Measurements from ENCODE around the gene NELFE.

Gene NELFE

GRCh38 chr6:31965700-31966099 is 6.9 kb upstream of the NELFE start:
- Histone ChIP-seq H3K79me1 (replicated peaks; ENCODE audit: low read length, poor library complexity, severe bottlenecking) (peaks cover 50% of the 10 kb centered on the region), H3K9ac (ENCODE audit: low read length) (no peak overlapping the region), H3K27me3 (ENCODE audit: control insufficient read depth in 1 of 2, insufficient read depth in 1 of 2, low read length in 2 of 2) (no peaks in the 10 kb centered on the region), H4K91ac (ENCODE audit: low read length) (peak overlapping the region; percentile 48), H3K9me3 (ENCODE audit: control insufficient read depth, low read length) (no peaks in the 10 kb centered on the region), H3K27ac (ENCODE audit: low read length, poor library complexity, severe bottlenecking) (no peak overlapping the region), H2BK12ac (ENCODE audit: low read length in 2 of 2) (no peak overlapping the region), H3K4me2 (ENCODE audit: low read length, poor library complexity, severe bottlenecking) (no peak overlapping the region), H3K36me3 (ENCODE audit: control insufficient read depth in 1 of 2, insufficient read depth in 2 of 2, low read depth in 1 of 2, low read length in 2 of 2) (peaks cover 89 to 99% of the 10 kb centered on the region in 2 experiments), H4K8ac (ENCODE audit: low read length) (no peak overlapping the region), H3K4me1 (ENCODE audit: control insufficient read depth, insufficient read depth, low read depth, low read length) (peaks cover 15% of the 10 kb centered on the region), H3K14ac (ENCODE audit: low read length in 2 of 2) (no peak overlapping the region), H3K23ac (ENCODE audit: low read length in 2 of 2) (no peak overlapping the region), H2BK120ac (ENCODE audit: low read depth, low read length) (no peak overlapping the region), H2AFZ (ENCODE audit: low read depth, low read length) (no peak overlapping the region), H2BK15ac (ENCODE audit: low read depth, poor library complexity, severe bottlenecking) (no peak overlapping the region), H3K18ac (ENCODE audit: low read depth in 1 of 2, low read length in 2 of 2) (no peak overlapping the region), H2AK5ac (ENCODE audit: low read length, severe bottlenecking) (no peak overlapping the region), H3K4ac (ENCODE audit: low read depth in 1 of 2, low read length in 2 of 2) (no peak overlapping the region), H3K4me3 (ENCODE audit: insufficient read depth in 1 of 2, low read depth in 1 of 2, low read length in 2 of 2) (no peak overlapping the region), H2BK5ac (ENCODE audit: low read depth, low read length, poor library complexity, severe bottlenecking) (no peak overlapping the region)
- WGBS: 95% methylated on average over 13 of the region's 13 CpGs
- no peak for DNase-seq

- H3K4ac ChIP-seq (ENCODE audit: low read depth in 1 of 2, low read length in 2 of 2): no peak overlapping the region
Measured at GRCh38 chr6:31963921-31964320, 5.2 kb upstream of the NELFE start.

GRCh38 chr6:31961616-31962015 is 2.8 kb upstream of the NELFE start:
- DNase-seq: no peak
- Histone ChIP-seq H3K14ac (ENCODE audit: low read length in 2 of 2) (no peak overlapping the region), H3K4ac (ENCODE audit: low read depth in 1 of 2, low read length in 2 of 2) (no peak overlapping the region), H2BK15ac (ENCODE audit: low read depth, poor library complexity, severe bottlenecking) (no peak overlapping the region), H3K27ac (ENCODE audit: low read length, poor library complexity, severe bottlenecking) (no peak overlapping the region), H3K23ac (ENCODE audit: low read length in 2 of 2) (no peak overlapping the region), H2BK120ac (ENCODE audit: low read depth, low read length) (no peak overlapping the region), H3K9ac (ENCODE audit: low read length) (no peak overlapping the region), H3K4me2 (ENCODE audit: low read length, poor library complexity, severe bottlenecking) (no peak overlapping the region), H3K4me1 (ENCODE audit: control insufficient read depth, insufficient read depth, low read depth, low read length) (peaks cover 11% of the 10 kb centered on the region), H2AK5ac (ENCODE audit: low read length, severe bottlenecking) (no peak overlapping the region), H3K27me3 (ENCODE audit: control insufficient read depth in 1 of 2, insufficient read depth in 1 of 2, low read length in 2 of 2) (no peaks in the 10 kb centered on the region), H3K9me3 (ENCODE audit: control insufficient read depth, low read length) (no peaks in the 10 kb centered on the region), H3K36me3 (ENCODE audit: control insufficient read depth in 1 of 2, insufficient read depth in 2 of 2, low read depth in 1 of 2, low read length in 2 of 2) (peaks cover 60 to 77% of the 10 kb centered on the region in 2 experiments), H3K79me1 (replicated peaks; ENCODE audit: low read length, poor library complexity, severe bottlenecking) (peaks cover 62% of the 10 kb centered on the region), H3K4me3 (ENCODE audit: insufficient read depth in 1 of 2, low read depth in 1 of 2, low read length in 2 of 2) (no peak overlapping the region), H2AFZ (ENCODE audit: low read depth, low read length) (no peak overlapping the region), H4K8ac (ENCODE audit: low read length) (no peak overlapping the region), H2BK5ac (ENCODE audit: low read depth, low read length, poor library complexity, severe bottlenecking) (no peak overlapping the region), H3K18ac (ENCODE audit: low read depth in 1 of 2, low read length in 2 of 2) (no peak overlapping the region), H4K91ac (ENCODE audit: low read length) (no peak overlapping the region), H2BK12ac (ENCODE audit: low read length in 2 of 2) (no peak overlapping the region)
- 98% methylated on average over 12 of the region's 12 CpGs for WGBS

More at GRCh38 chr6:31963921-31964320, 5.2 kb upstream of the NELFE start:
- no peak overlapping the region for H2BK12ac ChIP-seq (ENCODE audit: low read length in 2 of 2)
- H4K91ac ChIP-seq (ENCODE audit: low read length): peak overlapping the region; percentile 9
- no peak overlapping the region for H2AFZ ChIP-seq (ENCODE audit: low read depth, low read length)
- no peak overlapping the region for H3K4me2 ChIP-seq (ENCODE audit: low read length, poor library complexity, severe bottlenecking)
- H3K27me3 ChIP-seq (ENCODE audit: control insufficient read depth in 1 of 2, insufficient read depth in 1 of 2, low read length in 2 of 2): no peaks in the 10 kb centered on the region
- no peak overlapping the region for H3K9ac ChIP-seq (ENCODE audit: low read length)
- H3K4me3 ChIP-seq (ENCODE audit: insufficient read depth in 1 of 2, low read depth in 1 of 2, low read length in 2 of 2): no peak overlapping the region
- peaks cover 9% of the 10 kb centered on the region for H3K4me1 ChIP-seq (ENCODE audit: control insufficient read depth, insufficient read depth, low read depth, low read length)
- H2BK15ac ChIP-seq (ENCODE audit: low read depth, poor library complexity, severe bottlenecking): no peak overlapping the region
- no peak overlapping the region for H2BK5ac ChIP-seq (ENCODE audit: low read depth, low read length, poor library complexity, severe bottlenecking)
- WGBS: 93% methylated on average over 18 of the region's 19 CpGs
- no peak overlapping the region for H2BK120ac ChIP-seq (ENCODE audit: low read depth, low read length)
- no peaks in the 10 kb centered on the region for H3K9me3 ChIP-seq (ENCODE audit: control insufficient read depth, low read length)
- DNase-seq: no peak
- H4K8ac ChIP-seq (ENCODE audit: low read length): no peak overlapping the region
- H3K36me3 ChIP-seq (ENCODE audit: control insufficient read depth in 1 of 2, insufficient read depth in 2 of 2, low read depth in 1 of 2, low read length in 2 of 2): peaks cover 79 to 90% of the 10 kb centered on the region in 2 experiments
- H3K18ac ChIP-seq (ENCODE audit: low read depth in 1 of 2, low read length in 2 of 2): no peak overlapping the region
- no peak overlapping the region for H3K23ac ChIP-seq (ENCODE audit: low read length in 2 of 2)
- H3K14ac ChIP-seq (ENCODE audit: low read length in 2 of 2): no peak overlapping the region
- no peak overlapping the region for H3K27ac ChIP-seq (ENCODE audit: low read length, poor library complexity, severe bottlenecking)
- H2AK5ac ChIP-seq (ENCODE audit: low read length, severe bottlenecking): no peak overlapping the region
- H3K79me1 ChIP-seq (replicated peaks; ENCODE audit: low read length, poor library complexity, severe bottlenecking): peaks cover 60% of the 10 kb centered on the region

GRCh38 chr6:31958412-31958740 is 395 bp downstream of the NELFE start:
- H3K18ac ChIP-seq (ENCODE audit: low read depth in 1 of 2, low read length in 2 of 2): peak overlapping the region; percentile 57 to 79
- H3K27ac ChIP-seq (ENCODE audit: low read length, poor library complexity, severe bottlenecking): peak overlapping the region; percentile 28
- peaks cover 61 to 74% of the 10 kb centered on the region in 2 experiments for H3K36me3 ChIP-seq (ENCODE audit: control insufficient read depth in 1 of 2, insufficient read depth in 2 of 2, low read depth in 1 of 2, low read length in 2 of 2)
- peak overlapping the region; percentile 70 for H4K91ac ChIP-seq (ENCODE audit: low read length)
- peak overlapping the region; percentile 92 to 100 for H3K4me3 ChIP-seq (ENCODE audit: insufficient read depth in 1 of 2, low read depth in 1 of 2, low read length in 2 of 2)
- H2BK12ac ChIP-seq (ENCODE audit: low read length in 2 of 2): no peak overlapping the region
- H3K79me1 ChIP-seq (replicated peaks; ENCODE audit: low read length, poor library complexity, severe bottlenecking): peaks cover 60% of the 10 kb centered on the region
- WGBS: 16% methylated on average over 11 of the region's 11 CpGs
- H2BK5ac ChIP-seq (ENCODE audit: low read depth, low read length, poor library complexity, severe bottlenecking): no peak overlapping the region
- no peak for DNase-seq
- H3K9ac ChIP-seq (ENCODE audit: low read length): peak overlapping the region; percentile 100
- peak overlapping the region; percentile 97 for H3K4me2 ChIP-seq (ENCODE audit: low read length, poor library complexity, severe bottlenecking)
- H2AK5ac ChIP-seq (ENCODE audit: low read length, severe bottlenecking): peak overlapping the region; percentile 10
- peak overlapping the region in 1 of 2 experiments; percentile 72 for H3K14ac ChIP-seq (ENCODE audit: low read length in 2 of 2)
- peak overlapping the region; percentile 62 to 66 for H3K4ac ChIP-seq (ENCODE audit: low read depth in 1 of 2, low read length in 2 of 2)
- H3K23ac ChIP-seq (ENCODE audit: low read length in 2 of 2): no peak overlapping the region
- H2AFZ ChIP-seq (ENCODE audit: low read depth, low read length): peak overlapping the region; percentile 43
- no peak overlapping the region for H2BK15ac ChIP-seq (ENCODE audit: low read depth, poor library complexity, severe bottlenecking)
- peak overlapping the region; percentile 11 for H2BK120ac ChIP-seq (ENCODE audit: low read depth, low read length)
- H4K8ac ChIP-seq (ENCODE audit: low read length): peak overlapping the region; percentile 96
- H3K9me3 ChIP-seq (ENCODE audit: control insufficient read depth, low read length): no peaks in the 10 kb centered on the region
- no peaks in the 10 kb centered on the region for H3K27me3 ChIP-seq (ENCODE audit: control insufficient read depth in 1 of 2, insufficient read depth in 1 of 2, low read length in 2 of 2)
- peaks cover 11% of the 10 kb centered on the region for H3K4me1 ChIP-seq (ENCODE audit: control insufficient read depth, insufficient read depth, low read depth, low read length)

Measured in mesenchymal stem cell (in vitro differentiated cells and primary cell).